CD14-positive monocyte (primary cell): ENCODE measurements around the gene ZNF738. TPM values are rescaled to one million over a fixed set of nuclear protein-coding genes. Genes with fewer than 3 reads are reported as not detected.
A peak's percentile ranks its signal among the peaks of the same experiment; 100 is the strongest.
"Not testable (repeated sequence)": the region's sequence is repeated elsewhere in the genome, so short reads cannot be mapped to it uniquely, and the experiment has no call there.

Source experiments
- DNase-seq, 3 donors: peaks; one replicate each; pipeline ENCODE4 v3.0.0-alpha.2; 2011 to 2022
- H2AFZ ChIP-seq: 2 replicates; pipeline ENCODE4 v1.6.0; 2012; ENCODE audit warnings: mild to moderate bottlenecking, low read depth, low read length, inconsistent platforms; ENCODE audit not compliant: insufficient read depth, poor library complexity, severe bottlenecking
- H3K27ac ChIP-seq, 2 donors: 1 replicate in 1 of 2; 2 replicates in 1 of 2; pipeline ENCODE4 v1.5.1; 2012 to 2013; ENCODE audit warnings: low read length in 2 of 2, control low read depth in 1 of 2, inconsistent platforms in 1 of 2, low read depth in 1 of 2, mild to moderate bottlenecking in 1 of 2
- H3K27me3 ChIP-seq, 2 donors: one replicate each; pipeline versions ENCODE4 v1.6.0 to v1.6.1; 2011 to 2013; ENCODE audit warnings: low read length in 2 of 2; ENCODE audit not compliant: control insufficient read depth in 2 of 2, insufficient read depth in 2 of 2
- H3K36me3 ChIP-seq, 2 donors: replicated peaks in 1 of 2; 1 replicate in 1 of 2; 2 replicates in 1 of 2; pipeline versions ENCODE4 v1.5.1 to v1.6.1; 2012 to 2013; ENCODE audit warnings: low read length in 2 of 2, control low read depth in 1 of 2, inconsistent platforms in 1 of 2, mild to moderate bottlenecking in 1 of 2; ENCODE audit not compliant: insufficient read depth in 2 of 2, control insufficient read depth in 1 of 2
- H3K4me1 ChIP-seq, 2 donors: 1 replicate in 1 of 2; 2 replicates in 1 of 2; pipeline versions ENCODE4 v1.5.1 to v1.6.1; 2012 to 2013; ENCODE audit warnings: low read length in 2 of 2, control low read depth in 1 of 2, inconsistent platforms in 1 of 2, mild to moderate bottlenecking in 1 of 2, moderate library complexity in 1 of 2; ENCODE audit not compliant: insufficient read depth in 2 of 2, control insufficient read depth in 1 of 2
- H3K4me2 ChIP-seq: replicated peaks from 2 replicates; pipeline ENCODE3; 2012; ENCODE audit warnings: low read length, moderate library complexity, mild to moderate bottlenecking; ENCODE audit not compliant: poor library complexity, severe bottlenecking; ENCODE audit errors: extremely low read depth
- H3K4me3 ChIP-seq, 3 experiments: fragments of 200-600 bp in 1 of 3; sonication (generic) in 1 of 3; replicated peaks in 1 of 3; 1 replicate in 2 of 3; 2 replicates in 1 of 3; pipeline ENCODE4 v1.5.1; 2011 to 2013; ENCODE audit warnings: low read length in 3 of 3, mild to moderate bottlenecking in 3 of 3, control low read depth in 2 of 3, low read depth in 2 of 3, inconsistent platforms in 1 of 3, moderate library complexity in 1 of 3
- H3K79me2 ChIP-seq: 2 replicates; pipeline ENCODE4 v1.6.0; 2012; ENCODE audit warnings: mild to moderate bottlenecking, control low read depth, inconsistent platforms, low read length, moderate library complexity; ENCODE audit not compliant: insufficient read depth
- H3K9ac ChIP-seq: 2 replicates; pipeline ENCODE4 v1.6.0; 2017; ENCODE audit warnings: low read length, mild to moderate bottlenecking; ENCODE audit not compliant: insufficient read depth, poor library complexity, severe bottlenecking
- H3K9me3 ChIP-seq, 2 donors: replicated peaks in 1 of 2; 1 replicate in 1 of 2; 2 replicates in 1 of 2; pipeline versions ENCODE4 v1.5.1 to v1.6.1; 2012 to 2013; ENCODE audit warnings: low read length in 2 of 2, control low read depth in 1 of 2; ENCODE audit not compliant: control insufficient read depth in 1 of 2, insufficient read depth in 1 of 2
- H4K20me1 ChIP-seq: 2 replicates; pipeline ENCODE4 v1.6.0; 2012; ENCODE audit warnings: mild to moderate bottlenecking, low read length, control low read depth, moderate library complexity; ENCODE audit not compliant: insufficient read depth
- H3K27ac Mint-ChIP-seq, 7 donors: one replicate each; pipeline ENCODE4 v1.8.0; 2020; ENCODE audit warnings: mild to moderate bottlenecking in 7 of 7, mixed read lengths in 7 of 7, moderate library complexity in 6 of 7, inconsistent platforms in 2 of 7
- H3K27me3 Mint-ChIP-seq, 3 donors: one replicate each; pipeline ENCODE4 v1.8.0; 2021 to 2022; ENCODE audit warnings: low read depth in 3 of 3, mild to moderate bottlenecking in 3 of 3, mixed read lengths in 3 of 3, moderate library complexity in 3 of 3, inconsistent platforms in 1 of 3
- H3K36me3 Mint-ChIP-seq, 2 donors: one replicate each; pipeline ENCODE4 v1.8.0; 2020; ENCODE audit warnings: mixed read lengths in 2 of 2, inconsistent platforms in 1 of 2, mild to moderate bottlenecking in 1 of 2
- H3K4me1 Mint-ChIP-seq: one replicate; pipeline ENCODE4 v1.8.0; 2020; ENCODE audit warnings: mild to moderate bottlenecking, mixed read lengths
- H3K4me3 Mint-ChIP-seq, 2 donors: one replicate each; pipeline ENCODE4 v1.8.0; 2020; ENCODE audit warnings: mild to moderate bottlenecking in 2 of 2, mixed read lengths in 2 of 2, moderate library complexity in 1 of 2
- H3K9me3 Mint-ChIP-seq, 7 donors: one replicate each; pipeline ENCODE4 v1.8.0; 2020 to 2022; ENCODE audit warnings: mixed read lengths in 7 of 7, mild to moderate bottlenecking in 6 of 7, moderate library complexity in 6 of 7, inconsistent platforms in 2 of 7
- WGBS: methylation state at CpG from one replicate; pipeline ENCODE4 v1.1.5; 2013; ENCODE audit warnings: missing lambda C conversion rate; ENCODE audit not compliant: insufficient coverage; 5-methylcytosine and 5-hydroxymethylcytosine counted together
- intact Hi-C, 2 donors: fragments of 100-400 bp; cut with micrococcal nuclease; formaldehyde crosslinking; loops; one replicate each; pipeline versions ENCODE4 v1.15.0 to v1.15.1; 2023
- polyA minus RNA-seq: library from RNA; depleted of rRNA, polyadenylated mRNA; stranded (reverse); fragments of >200 nt; gene quantifications from 2 replicates; pipeline ENCODE4 v1.2.3, GENCODE V29; 2012
- polyA plus RNA-seq, 3 donors: library from polyadenylated mRNA; depleted of rRNA in 1 of 3; unstranded in 2 of 3; stranded (reverse) in 1 of 3; fragments of 300-500 nt in 2 of 3; fragments of >200 nt in 1 of 3; fragmentation: Illumina TruSeq in 2 of 3; gene quantifications; 1 replicate in 2 of 3; 2 replicates in 1 of 3; pipeline ENCODE4 v1.2.3, GENCODE V29; 2012 to 2021
- total RNA-seq, 12 experiments: library from RNA in 1 of 12; stranded (reverse) in 1 of 12; fragments of 120-200 nt in 1 of 12; gene quantifications; one replicate each; pipeline ENCODE4 v1.2.4 and lab custom pipeline; 2013 to 2026; ENCODE audit warnings: mixed read lengths in 6 of 12, inconsistent platforms in 1 of 12
- TF ChIP-seq, protein P1 (sequence below): fragments of 200-600 bp; IDR thresholded peaks from one replicate; pipeline ENCODE4 v1.8.0; 2022; ENCODE audit warnings: antibody characterized with exemption, mild to moderate bottlenecking

Gene ZNF738
- total RNA-seq (2013), result 5.3 TPM
- 1 to 10 TPM; 3.5 to 5.0 (median 4.0) TPM for polyA plus RNA-seq
- 2.2 TPM in 2 replicates for polyA minus RNA-seq
- total RNA-seq (lab: John Stamatoyannopoulos, UW), result 1.9 to 12.3 (median 7.8) reads per million in 11 experiments

DNA sequence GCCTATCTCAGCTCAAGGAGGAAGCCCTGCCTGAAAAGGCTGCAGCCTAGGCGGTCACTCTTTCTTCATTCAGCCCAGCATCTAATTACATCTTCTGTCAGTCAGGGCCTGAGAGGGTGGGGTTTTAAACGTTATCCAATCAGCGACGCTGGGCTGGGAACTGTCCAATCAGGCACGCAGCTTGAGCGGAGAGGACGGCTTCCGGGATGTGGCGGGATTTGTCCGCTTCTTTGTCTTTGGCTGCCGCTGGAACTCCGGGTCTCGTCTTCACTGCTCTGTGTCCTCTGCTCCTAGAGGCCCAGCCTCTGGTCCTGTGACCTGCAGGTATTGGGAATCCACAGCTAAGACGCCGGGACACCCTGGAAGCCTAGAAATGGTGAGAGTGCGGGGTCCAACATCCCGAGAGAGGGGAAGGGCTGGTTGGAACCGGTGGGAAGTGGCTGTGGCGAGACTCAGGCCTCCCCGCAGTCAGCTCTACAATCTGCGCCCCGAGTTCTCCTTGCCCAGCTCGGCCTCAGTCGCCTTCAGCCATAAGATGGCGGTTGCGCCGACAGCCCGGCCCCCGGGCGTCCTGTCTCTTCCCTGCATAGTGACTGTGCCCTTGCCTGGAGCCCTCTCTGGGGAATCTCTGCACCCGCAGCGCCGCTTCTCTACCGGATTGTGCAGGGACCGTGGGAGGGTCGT, at the start of gene ZNF738:
Gene ZNF738 (plus strand): TSS at position 233 of the 684 bp plus-strand sequence. CDS start 141 bp downstream, at position 374.
- Histone ChIP-seq H4K20me1 (no peaks in the 10 kb centered on the region), H3K4me3 (peak within 1 kb of the TSS; percentile 57 to 86 (median 81)), H2AFZ (peak within 1 kb of the TSS; percentile 94), H3K4me2 (peak within 1 kb of the TSS; percentile 76), H3K27me3 (no peaks in the 10 kb centered on the region), H3K79me2 (peaks cover 24% of the 10 kb centered on the region), H3K4me1 (peaks cover 7 to 8% of the 10 kb centered on the region in 2 donors), H3K27ac (peak within 1 kb of the TSS; percentile 87 to 89), H3K36me3 (peaks cover 14 to 36% of the 10 kb centered on the region in 2 donors), H3K9ac (peak within 1 kb of the TSS; percentile 83), H3K9me3 (peaks cover 43 to 50% of the 10 kb centered on the region in 2 donors)
- Mint-ChIP-seq H3K27ac (peak within 1 kb of the TSS; percentile 92 to 99 (median 96)), H3K9me3 (peaks cover 13 to 77% (median 62%) of the 10 kb centered on the region in 7 donors), H3K27me3 (peaks cover 0 to 3% (median 0%) of the 10 kb centered on the region in 3 donors), H3K4me3 (peak within 1 kb of the TSS; percentile 99 to 100), H3K36me3 (peaks cover 23 to 34% of the 10 kb centered on the region in 2 donors), H3K4me1 (peaks cover 14% of the 10 kb centered on the region)
- WGBS, result under 1% methylated on average over 29 of the region's 36 CpGs
- TF ChIP-seq, protein P1, sequence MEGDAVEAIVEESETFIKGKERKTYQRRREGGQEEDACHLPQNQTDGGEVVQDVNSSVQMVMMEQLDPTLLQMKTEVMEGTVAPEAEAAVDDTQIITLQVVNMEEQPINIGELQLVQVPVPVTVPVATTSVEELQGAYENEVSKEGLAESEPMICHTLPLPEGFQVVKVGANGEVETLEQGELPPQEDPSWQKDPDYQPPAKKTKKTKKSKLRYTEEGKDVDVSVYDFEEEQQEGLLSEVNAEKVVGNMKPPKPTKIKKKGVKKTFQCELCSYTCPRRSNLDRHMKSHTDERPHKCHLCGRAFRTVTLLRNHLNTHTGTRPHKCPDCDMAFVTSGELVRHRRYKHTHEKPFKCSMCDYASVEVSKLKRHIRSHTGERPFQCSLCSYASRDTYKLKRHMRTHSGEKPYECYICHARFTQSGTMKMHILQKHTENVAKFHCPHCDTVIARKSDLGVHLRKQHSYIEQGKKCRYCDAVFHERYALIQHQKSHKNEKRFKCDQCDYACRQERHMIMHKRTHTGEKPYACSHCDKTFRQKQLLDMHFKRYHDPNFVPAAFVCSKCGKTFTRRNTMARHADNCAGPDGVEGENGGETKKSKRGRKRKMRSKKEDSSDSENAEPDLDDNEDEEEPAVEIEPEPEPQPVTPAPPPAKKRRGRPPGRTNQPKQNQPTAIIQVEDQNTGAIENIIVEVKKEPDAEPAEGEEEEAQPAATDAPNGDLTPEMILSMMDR, result no peak
- intact Hi-C loops, result no loop called here
- DNase-seq, result peak; percentile 83 to 85 (median 85)

DNA sequence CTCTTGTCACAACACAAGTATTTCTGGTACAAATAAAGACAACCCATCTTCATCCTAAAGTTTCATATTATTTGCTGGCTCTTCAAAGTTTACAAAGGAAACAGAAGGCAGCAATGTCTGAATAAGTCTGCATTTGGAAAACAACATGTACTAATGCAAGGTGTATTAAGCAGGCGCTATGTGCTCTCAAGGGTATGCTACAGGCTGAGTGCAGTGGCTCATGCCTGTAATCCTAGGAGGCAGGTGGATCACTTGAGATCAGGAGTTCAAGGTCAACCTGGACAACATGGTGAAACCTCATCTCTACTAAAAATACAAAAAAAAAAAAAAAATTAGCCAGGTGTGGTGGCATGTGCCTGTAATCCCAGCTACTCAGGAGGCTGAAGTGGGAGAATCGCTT, 46.0 kb upstream of the ZNF738 start:
- not testable (repeated sequence) for H3K27ac ChIP-seq, H2AFZ ChIP-seq, H3K9ac ChIP-seq, H3K27me3 Mint-ChIP-seq, H3K4me3 Mint-ChIP-seq, H4K20me1 ChIP-seq, H3K27me3 ChIP-seq, H3K4me2 ChIP-seq, H3K4me3 ChIP-seq, DNase-seq
- peaks cover 29 to 42% of the 10 kb centered on the region in 2 donors for H3K4me1 ChIP-seq
- intact Hi-C loops, result loop anchor here in 1 of 2 donors (10.0 kb wide), 1 partner anchor 168 kb away; the partner anchor contains the start of gene ZNF431
- Mint-ChIP-seq H3K27ac (peak overlapping the region in 2 of 7 donors; percentile 7 to 26), H3K4me1 (peaks cover 33% of the 10 kb centered on the region), H3K36me3 (peaks cover 18 to 67% of the 10 kb centered on the region in 2 donors), H3K9me3 (peaks cover 3 to 53% (median 24%) of the 10 kb centered on the region in 7 donors)
- 100% methylated on average over 1 of the region's 2 CpGs for WGBS
- peaks cover 21 to 22% of the 10 kb centered on the region in 2 donors for H3K9me3 ChIP-seq
- H3K36me3 ChIP-seq, result peaks cover under 1 to 29% of the 10 kb centered on the region in 2 donors
- H3K79me2 ChIP-seq, result peaks cover 52% of the 10 kb centered on the region
